ENCODE measurements around the gene OR51B4. TPM values are rescaled to one million over a fixed set of nuclear protein-coding genes. Genes with fewer than 3 reads are reported as not detected.
"Not testable (repeated sequence)": the region's sequence is repeated elsewhere in the genome, so short reads cannot be mapped to it uniquely, and the experiment has no call there.

Gene OR51B4
- total RNA-seq, 1 experiment from 2014 or later: not detected

GRCh38 chr11:5300251-5300650 lies 1.5 kb downstream of the OR51B4 start:
- POLR2A ChIA-PET: no interaction called here
- no peak overlapping the region for H3K4me3 Mint-ChIP-seq (ENCODE audit: unreplicated experiment)
- H3K36me3 Mint-ChIP-seq (ENCODE audit: insufficient read depth, unreplicated experiment): no peaks in the 10 kb centered on the region
- no peak for DNase-seq (ENCODE audit: unreplicated experiment)
- no peak for TF ChIP-seq CTCF (IDR thresholded peaks at IDR 0.05; ENCODE audit: unreplicated experiment)
- H3K27ac Mint-ChIP-seq (ENCODE audit: low read depth, unreplicated experiment): no peak overlapping the region
- no peaks in the 10 kb centered on the region for H3K4me1 Mint-ChIP-seq (ENCODE audit: insufficient read depth, unreplicated experiment)
- no peaks in the 10 kb centered on the region for H3K9me3 Mint-ChIP-seq (ENCODE audit: unreplicated experiment)
- no TSS peak for BruUV-seq (replicated peaks)
- CTCF ChIA-PET: interaction anchor here (0.5 to 1.2 kb wide), 4 partner anchors 8 to 674 kb away, joined by 3 read pairs; no protein-coding TSS in a partner anchor
- intact Hi-C loops (cut with micrococcal nuclease): no loop called here
- H3K27me3 Mint-ChIP-seq (ENCODE audit: insufficient read depth, unreplicated experiment): peaks cover 80% of the 10 kb centered on the region

- intact Hi-C loops (cut with micrococcal nuclease): no loop called here
- Mint-ChIP-seq H3K27ac (ENCODE audit: low read depth, unreplicated experiment) (no peak overlapping the region), H3K36me3 (ENCODE audit: insufficient read depth, unreplicated experiment) (no peaks in the 10 kb centered on the region), H3K4me3 (ENCODE audit: unreplicated experiment) (no peak overlapping the region), H3K4me1 (ENCODE audit: insufficient read depth, unreplicated experiment) (no peaks in the 10 kb centered on the region), H3K9me3 (ENCODE audit: unreplicated experiment) (no peaks in the 10 kb centered on the region), H3K27me3 (ENCODE audit: insufficient read depth, unreplicated experiment) (peaks cover 73% of the 10 kb centered on the region)
- CTCF ChIA-PET: interaction anchor here (0.5 to 0.6 kb wide), 3 partner anchors 10 to 870 kb away, joined by 3 to 4 read pairs (median 3); no protein-coding TSS in a partner anchor
- no TSS peak for BruUV-seq (replicated peaks)
- TF ChIP-seq CTCF (IDR thresholded peaks at IDR 0.05; ENCODE audit: unreplicated experiment): no peak
- POLR2A ChIA-PET: interaction anchor here (0.6 kb wide), 1 partner anchor 54 kb away, joined by 3 read pairs; no protein-coding TSS in a partner anchor
- no peak for DNase-seq (ENCODE audit: unreplicated experiment)
These were observed 3.3 kb downstream of the OR51B4 start for GRCh38 chr11:5298451-5298850.

- Mint-ChIP-seq H3K36me3 (ENCODE audit: insufficient read depth, unreplicated experiment) (no peaks in the 10 kb centered on the region), H3K27me3 (ENCODE audit: insufficient read depth, unreplicated experiment) (peaks cover 73% of the 10 kb centered on the region), H3K4me1 (ENCODE audit: insufficient read depth, unreplicated experiment) (no peaks in the 10 kb centered on the region), H3K27ac (ENCODE audit: low read depth, unreplicated experiment) (no peak overlapping the region), H3K9me3 (ENCODE audit: unreplicated experiment) (no peaks in the 10 kb centered on the region), H3K4me3 (ENCODE audit: unreplicated experiment) (no peak overlapping the region)
- ChIA-PET CTCF (no interaction called here), POLR2A (interaction anchor here (0.6 kb wide), 1 partner anchor 55 kb away, joined by 3 read pairs; no protein-coding TSS in a partner anchor)
- intact Hi-C loops (cut with micrococcal nuclease): no loop called here
- no TSS peak for BruUV-seq (replicated peaks)
- TF ChIP-seq CTCF (IDR thresholded peaks at IDR 0.05; ENCODE audit: unreplicated experiment): no peak
- DNase-seq (ENCODE audit: unreplicated experiment): no peak
These were observed 3.9 kb downstream of the OR51B4 start for GRCh38 chr11:5297721-5298323.

- H3K4me1 Mint-ChIP-seq (ENCODE audit: insufficient read depth, unreplicated experiment); BruUV-seq (replicated peaks); H3K4me3 Mint-ChIP-seq (ENCODE audit: unreplicated experiment); DNase-seq (ENCODE audit: unreplicated experiment); POLR2A ChIA-PET; H3K36me3 Mint-ChIP-seq (ENCODE audit: insufficient read depth, unreplicated experiment); H3K27ac Mint-ChIP-seq (ENCODE audit: low read depth, unreplicated experiment); H3K9me3 Mint-ChIP-seq (ENCODE audit: unreplicated experiment): not testable (repeated sequence)
- CTCF ChIA-PET: interaction anchor here (0.6 to 1.1 kb wide), 2 partner anchors 9 to 169 kb away, joined by 3 read pairs; no protein-coding TSS in a partner anchor
- intact Hi-C loops (cut with micrococcal nuclease): loop anchor here (5.0 kb wide), 1 partner anchor 667 kb away; no protein-coding TSS in a partner anchor
- H3K27me3 Mint-ChIP-seq (ENCODE audit: insufficient read depth, unreplicated experiment): peaks cover 40% of the 10 kb centered on the region
These were observed 7.3 kb downstream of the OR51B4 start for GRCh38 chr11:5294342-5294995.
